Rectal smooth muscle tissue (tissue), 1 donor: ENCODE measurements around the gene COL6A2.
"Not testable (repeated sequence)": the region's sequence is repeated elsewhere in the genome, so short reads cannot be mapped to it uniquely, and the experiment has no call there.

Experiments used
- H3K27ac ChIP-seq: one replicate; pipeline ENCODE4 v1.7.0; 2013; ENCODE audit warnings: low read depth, low read length, inconsistent platforms
- H3K27me3 ChIP-seq: one replicate; pipeline ENCODE4 v1.7.0; 2013; ENCODE audit warnings: low read length; ENCODE audit not compliant: control insufficient read depth, insufficient read depth
- H3K36me3 ChIP-seq: one replicate; pipeline ENCODE4 v1.7.0; 2013; ENCODE audit warnings: low read length; ENCODE audit not compliant: control insufficient read depth, insufficient read depth
- H3K4me1 ChIP-seq: one replicate; pipeline ENCODE4 v1.7.0; 2013; ENCODE audit warnings: low read length; ENCODE audit not compliant: control insufficient read depth, insufficient read depth
- H3K4me3 ChIP-seq: one replicate; pipeline ENCODE4 v1.7.0; 2013; ENCODE audit warnings: low read length
- H3K9ac ChIP-seq: one replicate; pipeline ENCODE4 v1.7.0; 2013; ENCODE audit warnings: low read length

Gene COL6A2

DNA sequence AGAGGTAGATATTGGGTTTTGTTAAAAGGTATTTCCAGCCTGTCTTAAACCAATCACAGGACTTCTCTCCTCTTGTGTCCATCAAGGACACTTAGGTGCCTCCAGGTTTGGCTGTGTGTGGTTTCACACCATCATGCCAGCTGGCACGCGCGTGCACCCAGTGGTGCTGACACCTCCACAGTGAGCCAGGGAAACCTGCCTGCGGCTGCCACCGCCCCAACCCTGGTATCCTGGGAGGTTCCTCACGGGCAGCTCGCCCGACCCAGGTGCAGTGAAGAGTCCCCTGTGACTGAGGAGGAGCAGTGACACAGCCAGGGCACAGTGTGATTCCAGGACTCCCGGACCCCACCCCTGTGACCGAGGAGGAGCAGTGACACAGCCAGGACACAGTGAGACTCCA is 13.2 kb upstream of the COL6A2 start:
- Histone ChIP-seq H3K9ac (no peak overlapping the region), H3K36me3 (no peaks in the 10 kb centered on the region), H3K27me3 (no peaks in the 10 kb centered on the region), H3K27ac (no peak overlapping the region), H3K4me1 (peaks cover 14% of the 10 kb centered on the region), H3K4me3 (no peak overlapping the region)

GRCh38 chr21:46085259-46085658 is 12.7 kb upstream of the COL6A2 start:
- not testable (repeated sequence) for H3K4me3 ChIP-seq, H3K9ac ChIP-seq, H3K36me3 ChIP-seq, H3K27ac ChIP-seq, H3K27me3 ChIP-seq, H3K4me1 ChIP-seq

DNA sequence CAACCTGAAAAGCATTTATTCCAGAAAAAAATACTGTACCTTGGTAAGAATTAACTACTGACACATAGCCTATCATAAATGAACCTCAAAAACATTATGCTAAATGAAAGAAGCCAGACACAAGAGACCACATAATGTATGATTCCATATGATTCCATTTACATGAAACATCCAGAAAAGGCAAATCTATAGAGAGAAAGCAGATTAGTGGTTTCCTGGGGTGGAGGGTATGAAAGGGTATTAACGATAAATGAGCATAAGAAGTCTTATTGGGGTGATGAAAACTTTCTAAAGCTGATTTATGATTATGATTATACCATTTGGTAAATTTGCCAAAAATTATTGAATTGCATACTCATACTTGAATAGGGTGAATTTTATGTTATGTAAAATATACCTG is 10.3 kb upstream of the COL6A2 start:
- no peaks in the 10 kb centered on the region for H3K36me3 ChIP-seq
- no peak overlapping the region for H3K4me3 ChIP-seq
- no peak overlapping the region for H3K27ac ChIP-seq
- no peak overlapping the region for H3K9ac ChIP-seq
- no peaks in the 10 kb centered on the region for H3K27me3 ChIP-seq
- H3K4me1 ChIP-seq: peaks cover 18% of the 10 kb centered on the region

- Histone ChIP-seq H3K36me3 (no peaks in the 10 kb centered on the region), H3K27ac (no peak overlapping the region), H3K27me3 (no peaks in the 10 kb centered on the region)
These were observed 9.7 kb upstream of the COL6A2 start for GRCh38 chr21:46088189-46088588.

DNA sequence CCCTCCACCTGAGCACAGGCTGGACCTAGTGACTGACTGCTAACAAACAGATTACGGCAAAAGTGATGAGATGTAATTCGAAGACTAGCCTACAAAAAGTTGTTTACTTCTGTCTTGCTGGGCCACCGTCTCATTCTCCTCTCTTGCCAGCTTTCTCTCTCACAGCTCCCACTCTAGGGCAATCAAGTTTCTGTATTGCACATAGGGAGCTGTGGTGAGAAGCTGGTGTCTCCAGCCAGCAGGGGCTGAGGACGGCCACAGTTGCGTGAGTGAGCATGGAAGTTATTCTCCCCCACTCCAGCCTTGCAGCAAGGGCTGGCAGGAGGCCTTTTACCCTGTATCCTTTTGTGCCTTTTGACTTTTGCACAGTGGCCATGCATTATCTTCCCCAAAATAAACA is 8.6 kb upstream of the COL6A2 start:
- Histone ChIP-seq H3K36me3 (no peaks in the 10 kb centered on the region), H3K9ac (no peak overlapping the region), H3K27ac (peak overlapping the region; percentile 38)

More at GRCh38 chr21:46088189-46088588, 9.7 kb upstream of the COL6A2 start:
- Histone ChIP-seq H3K4me3 (no peak overlapping the region), H3K9ac (no peak overlapping the region), H3K4me1 (peaks cover 23% of the 10 kb centered on the region)

GRCh38 chr21:46091118-46091517 is 6.8 kb upstream of the COL6A2 start:
- Histone ChIP-seq H3K4me1 (peaks cover 36% of the 10 kb centered on the region), H3K36me3 (no peaks in the 10 kb centered on the region), H3K27me3 (no peaks in the 10 kb centered on the region), H3K9ac (no peak overlapping the region), H3K27ac (peak overlapping the region; percentile 99), H3K4me3 (no peak overlapping the region)

More for the DNA sequence above, 8.6 kb upstream of the COL6A2 start:
- Histone ChIP-seq H3K4me3 (no peak overlapping the region), H3K27me3 (no peaks in the 10 kb centered on the region), H3K4me1 (peaks cover 34% of the 10 kb centered on the region)

- Histone ChIP-seq H3K36me3 (no peaks in the 10 kb centered on the region), H3K4me1 (peaks cover 36% of the 10 kb centered on the region), H3K9ac (no peak overlapping the region), H3K4me3 (peak overlapping the region; percentile 22), H3K27ac (peak overlapping the region; percentile 99), H3K27me3 (no peaks in the 10 kb centered on the region)
These were observed 6.3 kb upstream of the COL6A2 start for GRCh38 chr21:46091631-46092025.

DNA sequence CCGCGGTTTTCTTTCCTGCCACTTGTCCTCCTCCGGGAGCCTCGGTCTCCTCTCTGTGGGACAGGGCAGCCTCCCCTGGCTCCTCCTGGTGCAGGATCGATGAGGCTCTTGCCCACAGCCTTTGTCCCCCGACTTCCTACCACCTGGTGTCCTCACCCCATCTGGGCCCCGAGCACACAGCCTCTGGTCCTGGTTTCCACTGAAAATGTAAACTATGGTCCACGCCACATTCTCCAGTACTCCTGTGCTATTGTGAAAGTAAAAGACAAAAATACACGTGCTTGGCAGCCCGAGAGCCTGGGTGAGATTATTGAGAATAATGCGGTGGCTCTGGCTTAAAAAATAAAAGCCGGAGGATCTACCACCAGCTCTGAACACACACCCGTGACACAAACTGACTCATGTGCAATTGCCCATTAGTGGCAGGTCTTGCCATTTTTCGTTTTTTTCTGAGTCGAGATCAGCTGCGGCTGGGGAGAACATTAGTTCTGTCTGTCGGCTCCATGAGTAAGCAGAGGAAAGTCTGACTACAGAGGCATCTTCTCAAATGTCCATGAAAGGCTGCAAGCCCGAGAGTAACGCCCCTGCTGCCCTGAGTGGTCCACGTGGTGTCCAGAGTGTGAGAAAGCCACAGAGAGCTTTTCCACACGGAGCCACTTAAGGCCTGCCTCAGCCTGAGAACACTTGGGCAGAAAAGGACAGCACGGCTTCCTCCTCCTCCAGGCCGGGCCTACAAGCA is 5.7 kb upstream of the COL6A2 start:
- Histone ChIP-seq H3K9ac (no peak overlapping the region), H3K27me3 (no peaks in the 10 kb centered on the region)

GRCh38 chr21:46092811-46093667 is 4.9 kb upstream of the COL6A2 start:
- H3K27ac ChIP-seq: peak overlapping the region; percentile 99
- peak overlapping the region; percentile 26 for H3K4me3 ChIP-seq
- no peaks in the 10 kb centered on the region for H3K27me3 ChIP-seq
- H3K9ac ChIP-seq: peak overlapping the region; percentile 16
- H3K36me3 ChIP-seq: no peaks in the 10 kb centered on the region
- H3K4me1 ChIP-seq: peaks cover 38% of the 10 kb centered on the region

More for the DNA sequence above, 5.7 kb upstream of the COL6A2 start:
- Histone ChIP-seq H3K27ac (peak overlapping the region; percentile 99), H3K4me3 (peak overlapping the region; percentile 26), H3K36me3 (no peaks in the 10 kb centered on the region), H3K4me1 (peaks cover 37% of the 10 kb centered on the region)

GRCh38 chr21:46093668-46094400 is 4.1 kb upstream of the COL6A2 start:
- H3K9ac ChIP-seq: peak overlapping the region; percentile 16
- H3K4me3 ChIP-seq: no peak overlapping the region
- H3K27me3 ChIP-seq: no peaks in the 10 kb centered on the region
- peaks cover 38% of the 10 kb centered on the region for H3K4me1 ChIP-seq
- H3K36me3 ChIP-seq: no peaks in the 10 kb centered on the region
- peak overlapping the region; percentile 99 for H3K27ac ChIP-seq

- Histone ChIP-seq H3K9ac (no peak overlapping the region), H3K4me3 (no peak overlapping the region), H3K36me3 (no peaks in the 10 kb centered on the region), H3K4me1 (peaks cover 35% of the 10 kb centered on the region), H3K27me3 (no peaks in the 10 kb centered on the region), H3K27ac (peak overlapping the region; percentile 99)
These were observed 3.4 kb upstream of the COL6A2 start for GRCh38 chr21:46094401-46095082.
